Upper lobe of left lung (tissue), 6 donors: ENCODE results near the gene MORN1. TPM values are rescaled to one million over a fixed set of nuclear protein-coding genes. Genes with fewer than 3 reads are reported as not detected.
A peak's percentile ranks its signal among the peaks of the same experiment; 100 is the strongest.

Experiments
- ATAC-seq, 2 donors: fragments of 200-7000 bp; cut with Tn5 transposase; one replicate each; pipeline ENCODE4 v1.9.1; 2022; ENCODE audit warnings: mild to moderate bottlenecking in 2 of 2, moderate library complexity in 2 of 2; ENCODE audit not compliant: low FRiP score in 2 of 2
- DNase-seq, 2 donors: peaks; one replicate each; pipeline ENCODE4 v3.0.0-alpha.2; 2019 to 2020
- H3K27ac ChIP-seq, 4 donors: fragments of 200-600 bp; sonication (generic); one replicate each; pipeline ENCODE4 v1.5.1; 2016 to 2019
- H3K27me3 ChIP-seq, 4 donors: fragments of 200-600 bp; sonication (generic); one replicate each; pipeline ENCODE4 v1.5.1; 2017 to 2019
- H3K36me3 ChIP-seq, 4 donors: fragments of 200-600 bp; sonication (generic); one replicate each; pipeline ENCODE4 v1.5.1; 2016 to 2019
- H3K4me1 ChIP-seq, 4 donors: fragments of 200-600 bp; sonication (generic); one replicate each; pipeline ENCODE4 v1.5.1; 2018 to 2019
- H3K4me3 ChIP-seq, 4 donors: fragments of 200-600 bp; sonication (generic); one replicate each; pipeline ENCODE4 v1.5.1; 2017 to 2019; ENCODE audit warnings: mild to moderate bottlenecking in 2 of 4, moderate library complexity in 1 of 4
- H3K9me3 ChIP-seq, 4 donors: fragments of 200-600 bp; sonication (generic); one replicate each; pipeline ENCODE4 v1.5.1; 2018 to 2019
- EP300 ChIP-seq, 4 donors: sonication (generic); formaldehyde crosslinking; IDR thresholded peaks; one replicate each; pipeline ENCODE4 v1.5.1; 2017; ENCODE audit warnings: antibody characterized with exemption in 4 of 4, control low read depth in 2 of 4
- POLR2A ChIP-seq, 4 donors: fragments of 450-650 bp; IDR thresholded peaks; one replicate each; pipeline ENCODE4 v1.5.1; 2016 to 2017; ENCODE audit warnings: antibody characterized with exemption in 4 of 4, mild to moderate bottlenecking in 2 of 4
- POLR2AphosphoS5 ChIP-seq, 2 donors: sonication (generic); formaldehyde crosslinking; IDR thresholded peaks; one replicate each; pipeline ENCODE4 v1.5.1; 2017; ENCODE audit warnings: antibody characterized with exemption in 2 of 2
- WGBS, 2 donors: methylation state at CpG; one replicate each; pipeline ENCODE4 v1.1.5; 2017 to 2018; 5-methylcytosine and 5-hydroxymethylcytosine counted together
- total RNA-seq, 6 donors: library from RNA; depleted of rRNA in 4 of 6; stranded (reverse); fragments of >200 nt in 4 of 6; gene quantifications; one replicate each; pipeline versions ENCODE4 v1.1.0 to v1.2.1, GENCODE V29; 2016 to 2021
- TF ChIP-seq, protein P1 (sequence below), 6 experiments: fragments of 450-650 bp in 4 of 6; fragments of 200-600 bp in 2 of 6; sonication (generic) in 2 of 6; IDR thresholded peaks; one replicate each; pipeline ENCODE4 v1.5.1; 2016 to 2019; ENCODE audit warnings: antibody characterized with exemption in 6 of 6
- donor health status: DM: no; HTN: no; CAD: no; lungs with moderate emphysema.
- donor health status: DM: no; HTN: yes; CAD: no; lungs with severe emphysema.

Gene MORN1
- total RNA-seq, 6 donors from 2014 or later, result 8.5 to 23.4 (median 14.6) TPM

DNA sequence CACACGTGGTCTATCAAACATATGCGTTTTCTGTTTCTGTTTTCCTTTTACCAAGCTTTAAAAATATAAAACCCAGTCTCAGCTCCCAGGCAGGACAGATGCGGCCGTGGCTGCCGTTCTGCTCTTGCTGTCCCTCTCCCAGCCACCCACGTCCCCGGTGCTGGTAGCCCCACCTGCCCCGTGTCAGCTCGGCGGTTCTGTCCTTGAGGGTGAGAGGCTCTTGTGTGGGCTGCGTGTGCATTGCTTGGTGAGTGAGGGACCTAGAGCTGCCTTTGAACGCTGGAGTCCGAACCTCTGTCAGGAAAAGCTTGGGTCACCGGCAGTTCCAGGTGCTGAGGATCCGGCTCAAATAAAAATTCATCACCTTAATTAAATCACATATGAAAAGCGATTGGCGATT, 4.7 kb upstream of the MORN1 start:
- Histone ChIP-seq H3K36me3 (peaks cover 23 to 77% (median 49%) of the 10 kb centered on the region in 4 donors), H3K4me3 (no peak overlapping the region), H3K27me3 (no peaks in the 10 kb centered on the region), H3K9me3 (no peaks in the 10 kb centered on the region), H3K27ac (no peak overlapping the region), H3K4me1 (peaks cover 16 to 30% (median 24%) of the 10 kb centered on the region in 4 donors)
- ATAC-seq (no peak), DNase-seq (no peak)
- WGBS, 2 donors, result 82 to 89% methylated on average over 17 of the region's 17 CpGs
- TF ChIP-seq POLR2AphosphoS5 (IDR thresholded peaks at IDR 0.05), result no peak
- TF ChIP-seq EP300 (IDR thresholded peaks at IDR 0.05), result no peak
- no peak for TF ChIP-seq POLR2A (IDR thresholded peaks at IDR 0.05)
- TF ChIP-seq, protein P1, sequence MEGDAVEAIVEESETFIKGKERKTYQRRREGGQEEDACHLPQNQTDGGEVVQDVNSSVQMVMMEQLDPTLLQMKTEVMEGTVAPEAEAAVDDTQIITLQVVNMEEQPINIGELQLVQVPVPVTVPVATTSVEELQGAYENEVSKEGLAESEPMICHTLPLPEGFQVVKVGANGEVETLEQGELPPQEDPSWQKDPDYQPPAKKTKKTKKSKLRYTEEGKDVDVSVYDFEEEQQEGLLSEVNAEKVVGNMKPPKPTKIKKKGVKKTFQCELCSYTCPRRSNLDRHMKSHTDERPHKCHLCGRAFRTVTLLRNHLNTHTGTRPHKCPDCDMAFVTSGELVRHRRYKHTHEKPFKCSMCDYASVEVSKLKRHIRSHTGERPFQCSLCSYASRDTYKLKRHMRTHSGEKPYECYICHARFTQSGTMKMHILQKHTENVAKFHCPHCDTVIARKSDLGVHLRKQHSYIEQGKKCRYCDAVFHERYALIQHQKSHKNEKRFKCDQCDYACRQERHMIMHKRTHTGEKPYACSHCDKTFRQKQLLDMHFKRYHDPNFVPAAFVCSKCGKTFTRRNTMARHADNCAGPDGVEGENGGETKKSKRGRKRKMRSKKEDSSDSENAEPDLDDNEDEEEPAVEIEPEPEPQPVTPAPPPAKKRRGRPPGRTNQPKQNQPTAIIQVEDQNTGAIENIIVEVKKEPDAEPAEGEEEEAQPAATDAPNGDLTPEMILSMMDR (IDR thresholded peaks at IDR 0.05), result no peak

DNA sequence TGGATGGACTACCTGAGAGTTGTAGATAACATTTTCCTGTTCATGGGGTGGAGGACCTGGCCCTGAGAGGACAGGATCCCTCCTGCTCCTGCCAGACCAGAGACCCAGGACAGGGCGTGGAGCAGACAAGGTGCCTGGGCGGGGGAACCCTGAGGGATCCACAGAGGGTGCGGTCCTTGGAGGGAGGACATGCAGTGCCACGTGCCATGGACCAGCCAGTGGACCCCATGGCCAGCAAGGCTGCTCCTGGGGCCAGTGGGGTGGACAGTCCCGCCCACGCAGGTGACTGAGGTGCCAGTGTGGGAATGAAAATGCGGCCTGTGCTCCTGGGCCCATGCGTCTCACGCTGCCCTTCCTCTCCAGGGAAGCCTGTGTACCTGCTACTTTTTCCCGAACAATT, 3.9 kb upstream of the MORN1 start:
- H3K36me3 ChIP-seq, result peaks cover 18 to 69% (median 43%) of the 10 kb centered on the region in 4 donors
- H3K9me3 ChIP-seq, result no peaks in the 10 kb centered on the region
- DNase-seq (no peak), ATAC-seq (no peak)
- no peak overlapping the region for H3K27ac ChIP-seq
- 96% methylated on average over 9 to 10 of the region's 10 CpGs for WGBS, 2 donors
- no peaks in the 10 kb centered on the region for H3K27me3 ChIP-seq
- no peak overlapping the region for H3K4me3 ChIP-seq
- TF ChIP-seq, protein P1 (IDR thresholded peaks at IDR 0.05), result no peak
- TF ChIP-seq POLR2A (IDR thresholded peaks at IDR 0.05), result no peak
- TF ChIP-seq EP300 (IDR thresholded peaks at IDR 0.05), result no peak
- TF ChIP-seq POLR2AphosphoS5 (IDR thresholded peaks at IDR 0.05), result no peak
- peaks cover 23 to 38% (median 32%) of the 10 kb centered on the region in 4 donors for H3K4me1 ChIP-seq

DNA sequence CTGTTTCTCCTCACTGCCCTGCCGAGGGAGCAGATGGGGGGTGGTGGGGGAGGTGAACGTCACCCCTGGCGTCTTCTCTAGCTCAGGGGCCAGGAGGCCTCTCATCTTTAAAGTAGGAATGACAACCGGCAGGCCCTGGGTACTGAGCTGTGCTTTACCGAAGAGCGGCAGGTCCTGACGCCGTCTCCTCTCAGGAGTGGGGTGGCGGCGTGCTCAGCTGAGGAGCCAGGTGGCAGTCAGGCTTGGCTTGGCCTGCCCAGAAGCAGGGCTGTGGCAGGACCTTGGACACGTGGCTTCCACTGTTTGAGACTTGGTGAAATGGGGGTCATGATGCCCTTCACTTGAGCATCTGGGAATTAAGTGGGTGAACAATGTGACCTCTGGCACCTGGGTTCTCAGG, 3.4 kb upstream of the MORN1 start:
- WGBS, 2 donors, result 85 to 87% methylated on average over 11 of the region's 11 CpGs
- TF ChIP-seq EP300 (IDR thresholded peaks at IDR 0.05) (no peak), POLR2AphosphoS5 (IDR thresholded peaks at IDR 0.05) (no peak), POLR2A (IDR thresholded peaks at IDR 0.05) (no peak)
- TF ChIP-seq, protein P1 (IDR thresholded peaks at IDR 0.05), result no peak
- Histone ChIP-seq H3K4me3 (no peak overlapping the region), H3K27me3 (no peaks in the 10 kb centered on the region), H3K36me3 (peaks cover 13 to 64% (median 38%) of the 10 kb centered on the region in 4 donors), H3K9me3 (no peaks in the 10 kb centered on the region), H3K27ac (no peak overlapping the region), H3K4me1 (peaks cover 27 to 41% (median 33%) of the 10 kb centered on the region in 4 donors)
- DNase-seq (no peak), ATAC-seq (no peak)

DNA sequence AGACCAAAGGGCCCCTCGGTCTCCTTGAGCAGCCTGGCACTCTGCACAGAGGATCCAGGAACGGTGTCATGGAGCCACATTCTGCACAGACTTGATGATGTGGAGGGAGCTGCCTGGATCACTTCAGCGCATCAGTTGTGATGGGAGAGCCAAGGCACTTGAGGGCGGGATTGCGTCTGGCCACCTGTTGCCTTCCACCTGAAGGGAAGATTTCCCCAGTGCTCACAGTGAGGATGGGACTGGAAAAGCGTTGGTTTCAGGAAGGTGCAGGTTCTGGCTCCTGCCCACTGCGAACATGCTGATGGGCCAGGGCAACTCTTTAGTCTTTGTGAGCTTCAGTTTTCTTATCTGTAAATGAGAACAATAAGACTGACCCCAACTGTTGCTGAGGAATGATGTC, 2.9 kb upstream of the MORN1 start:
- TF ChIP-seq, protein P1 (IDR thresholded peaks at IDR 0.05), result no peak
- no peak for TF ChIP-seq EP300 (IDR thresholded peaks at IDR 0.05)
- no peak for TF ChIP-seq POLR2AphosphoS5 (IDR thresholded peaks at IDR 0.05)
- no peak for TF ChIP-seq POLR2A (IDR thresholded peaks at IDR 0.05)
- H3K4me1 ChIP-seq, result peaks cover 27 to 41% (median 33%) of the 10 kb centered on the region in 4 donors

DNA sequence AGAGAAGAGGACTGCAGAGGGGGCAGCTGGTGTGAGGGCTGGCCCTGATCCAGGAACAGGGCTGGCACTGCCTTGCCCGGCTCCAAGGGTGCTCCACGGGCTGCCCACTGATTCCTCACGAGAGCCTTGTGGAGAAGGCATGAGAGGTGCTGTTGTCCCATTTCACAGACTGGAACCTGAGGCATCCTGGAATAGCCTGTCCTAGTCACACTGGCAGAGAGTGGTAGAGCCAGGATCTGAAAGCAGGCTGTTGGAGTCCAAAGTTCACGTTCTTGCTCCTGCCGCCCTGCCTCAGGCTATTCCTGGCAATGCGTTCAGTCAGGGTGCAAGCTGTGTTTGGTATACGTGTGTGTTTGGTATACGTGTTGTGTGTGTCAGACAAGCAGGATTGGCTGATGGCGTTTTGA, 2.1 kb upstream of the MORN1 start:
- DNase-seq (no peak), ATAC-seq (no peak)
- H3K27ac ChIP-seq, result no peak overlapping the region
- 71 to 87% methylated on average over 6 to 9 of the region's 9 CpGs for WGBS, 2 donors
- TF ChIP-seq, protein P1 (IDR thresholded peaks at IDR 0.05), result no peak
- TF ChIP-seq EP300 (IDR thresholded peaks at IDR 0.05) (no peak), POLR2A (IDR thresholded peaks at IDR 0.05) (no peak), POLR2AphosphoS5 (IDR thresholded peaks at IDR 0.05) (no peak)
- H3K4me1 ChIP-seq, result peaks cover 27 to 41% (median 33%) of the 10 kb centered on the region in 4 donors
- H3K36me3 ChIP-seq, result peaks cover 12 to 51% (median 27%) of the 10 kb centered on the region in 4 donors
- no peaks in the 10 kb centered on the region for H3K9me3 ChIP-seq
- H3K4me3 ChIP-seq, result peak overlapping the region in 1 of 4 donors; percentile 100
- no peaks in the 10 kb centered on the region for H3K27me3 ChIP-seq

More for the DNA sequence above, 2.9 kb upstream of the MORN1 start:
- DNase-seq (no peak), ATAC-seq (no peak)
- Histone ChIP-seq H3K36me3 (peaks cover 12 to 59% (median 33%) of the 10 kb centered on the region in 4 donors), H3K4me3 (no peak overlapping the region), H3K27ac (no peak overlapping the region), H3K9me3 (no peaks in the 10 kb centered on the region), H3K27me3 (no peaks in the 10 kb centered on the region)
- 87 to 90% methylated on average over 4 to 7 of the region's 7 CpGs for WGBS, 2 donors
